ENCODE results near the gene VPS11.
A peak's percentile ranks its signal among the peaks of the same experiment; 100 is the strongest.

VPS11 gene

DNA sequence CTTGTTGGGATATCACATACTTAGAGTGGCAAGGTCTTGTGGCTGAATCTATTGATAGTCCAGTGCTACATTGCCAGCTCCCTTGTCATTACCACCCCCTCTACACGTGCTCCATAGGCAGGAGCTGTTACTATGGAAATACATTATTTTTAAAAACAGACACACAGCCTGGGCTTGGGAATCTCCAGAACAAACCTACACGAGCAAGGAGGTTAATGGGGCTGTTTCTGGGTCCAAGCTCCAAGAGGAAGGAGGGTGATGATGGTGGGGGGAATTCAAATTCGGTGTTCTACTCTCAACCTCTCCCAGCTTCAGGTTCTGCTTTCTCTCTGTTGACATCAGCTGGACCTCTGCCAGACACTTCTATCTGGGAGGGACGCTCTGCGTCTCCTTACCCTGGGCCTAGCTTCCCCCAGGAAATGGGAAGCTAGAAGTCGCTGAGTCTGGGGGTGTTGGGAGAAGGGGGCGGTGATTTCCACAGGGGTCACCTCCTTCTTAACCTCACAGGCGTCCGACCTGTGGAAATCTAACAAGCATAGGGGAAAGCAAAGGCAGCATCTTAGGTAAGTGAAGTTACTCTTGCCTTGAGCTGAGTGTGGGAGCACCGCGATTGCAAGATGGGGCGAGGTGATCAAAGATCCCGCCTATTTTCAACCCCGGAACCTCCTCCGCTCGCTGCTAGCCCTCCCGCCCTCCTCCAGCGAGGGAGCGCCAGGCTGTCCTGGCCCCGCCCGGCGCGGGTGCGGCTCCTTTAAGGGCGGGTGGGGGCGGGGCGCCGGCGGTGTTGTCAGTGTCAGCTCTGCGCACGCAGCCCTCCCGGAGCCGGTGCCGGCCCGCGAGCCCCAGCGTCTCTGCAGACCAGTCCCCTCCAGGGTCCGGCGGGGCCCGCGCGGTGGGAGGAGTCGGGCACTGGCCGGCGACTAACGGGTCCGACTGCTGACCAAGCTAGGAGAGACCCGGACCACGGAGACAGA is 39.2 kb downstream of the VPS11 start, which contains the start of gene C2CD2L:
Gene C2CD2L, plus strand, starts transcription at position 781 of the 974 bp plus-strand sequence. CDS start 398 bp downstream, outside the sequence.
- DNase-seq = peak; percentile 89

DNA sequence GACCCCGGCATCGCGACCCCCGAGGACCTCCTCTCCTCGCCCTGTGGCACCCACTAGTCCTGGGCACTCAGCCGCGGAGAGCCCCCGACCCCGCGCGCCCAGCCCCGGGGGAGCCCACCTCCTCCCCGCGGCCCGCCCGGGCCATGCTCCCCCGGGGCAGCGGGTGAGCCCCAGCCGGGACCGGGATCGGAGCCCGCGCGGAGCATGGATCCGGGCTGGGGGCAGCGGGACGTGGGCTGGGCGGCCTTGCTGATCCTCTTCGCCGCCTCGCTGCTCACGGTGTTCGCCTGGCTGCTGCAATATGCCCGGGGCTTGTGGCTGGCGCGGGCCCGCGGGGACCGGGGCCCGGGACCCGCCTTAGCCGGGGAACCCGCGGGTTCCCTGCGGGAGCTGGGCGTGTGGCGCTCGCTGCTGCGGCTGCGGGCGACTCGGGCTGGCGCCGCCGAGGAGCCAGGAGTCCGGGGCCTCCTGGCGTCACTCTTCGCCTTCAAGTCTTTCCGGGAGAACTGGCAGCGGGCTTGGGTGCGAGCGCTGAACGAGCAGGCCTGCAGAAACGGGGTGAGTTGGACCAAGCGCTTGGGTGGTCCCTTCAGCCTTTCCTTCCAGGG is 40.0 kb downstream of the VPS11 start:
- DNase-seq = no peak

DNA sequence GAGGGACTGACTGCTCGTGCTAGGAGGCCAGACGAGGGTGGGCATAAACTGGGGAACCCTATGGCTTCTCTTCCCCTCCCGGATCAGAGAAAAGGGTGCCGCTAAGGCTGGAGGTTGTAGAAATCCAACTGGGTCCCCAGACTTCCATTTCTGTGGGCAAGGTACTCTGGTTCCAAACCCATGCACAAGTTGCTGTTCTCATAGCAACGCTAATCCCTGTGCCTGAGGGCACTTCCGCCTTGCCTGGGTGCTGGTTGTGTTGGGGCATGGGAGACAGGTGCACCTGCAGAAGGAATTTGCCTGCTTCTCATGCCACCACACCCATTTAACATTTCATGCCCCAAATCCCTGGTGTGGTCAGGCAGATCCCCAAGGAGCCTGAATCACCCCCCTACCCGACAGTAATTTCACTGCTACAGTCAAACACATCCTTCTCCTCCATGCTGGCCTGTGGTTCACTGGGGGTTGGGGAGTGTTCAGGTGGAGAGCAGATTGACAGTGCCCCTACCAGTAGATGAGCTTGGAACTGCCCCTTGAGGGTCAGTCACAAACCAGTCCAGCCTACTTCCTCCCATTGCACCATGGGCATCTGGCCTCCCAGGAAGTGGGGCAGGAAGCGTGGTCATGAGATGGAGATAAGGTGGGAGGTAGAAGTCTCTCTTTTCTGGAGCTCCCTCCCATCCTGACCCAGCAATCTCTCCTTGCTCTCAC is 40.7 kb downstream of the VPS11 start:
- peak; percentile 30 for DNase-seq

DNA sequence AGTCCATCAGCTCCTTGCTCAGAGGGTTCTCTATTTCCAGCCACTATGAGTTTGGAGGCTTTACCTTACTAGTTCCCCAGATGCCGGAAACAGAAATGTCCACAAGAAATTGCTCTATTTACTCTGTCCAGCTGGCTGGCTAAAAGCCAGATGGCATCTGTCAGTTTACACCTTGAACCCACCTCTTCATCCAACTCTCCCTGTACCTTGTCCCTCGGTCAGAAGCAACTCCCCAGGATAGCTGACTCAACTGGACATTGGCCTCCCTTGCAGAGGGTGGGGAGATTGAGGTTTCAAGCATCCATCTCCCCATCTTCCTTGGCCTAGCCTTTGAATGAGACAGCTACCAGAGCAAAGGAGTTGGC is 41.2 kb downstream of the VPS11 start:
- no peak for DNase-seq

DNA sequence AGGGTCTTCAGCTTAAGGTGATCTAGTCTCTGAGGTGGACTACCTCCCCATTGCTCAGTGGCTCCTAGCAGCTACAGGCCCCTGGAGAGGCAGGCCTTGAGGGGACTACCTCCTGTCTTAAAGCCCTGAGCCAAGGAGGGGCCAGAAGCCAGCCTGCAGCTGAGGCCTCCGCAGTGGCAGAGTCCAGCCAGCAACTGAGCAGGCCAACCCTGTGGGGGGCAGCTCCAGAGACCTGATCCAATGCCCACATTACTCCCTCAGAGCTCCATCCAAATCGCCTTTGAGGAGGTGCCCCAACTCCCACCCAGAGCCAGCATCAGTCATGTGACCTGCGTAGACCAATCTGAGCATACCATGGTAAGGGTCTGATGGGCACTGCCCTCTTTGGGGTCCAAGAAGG is 42.2 kb downstream of the VPS11 start:
- DNase-seq = no peak

DNA sequence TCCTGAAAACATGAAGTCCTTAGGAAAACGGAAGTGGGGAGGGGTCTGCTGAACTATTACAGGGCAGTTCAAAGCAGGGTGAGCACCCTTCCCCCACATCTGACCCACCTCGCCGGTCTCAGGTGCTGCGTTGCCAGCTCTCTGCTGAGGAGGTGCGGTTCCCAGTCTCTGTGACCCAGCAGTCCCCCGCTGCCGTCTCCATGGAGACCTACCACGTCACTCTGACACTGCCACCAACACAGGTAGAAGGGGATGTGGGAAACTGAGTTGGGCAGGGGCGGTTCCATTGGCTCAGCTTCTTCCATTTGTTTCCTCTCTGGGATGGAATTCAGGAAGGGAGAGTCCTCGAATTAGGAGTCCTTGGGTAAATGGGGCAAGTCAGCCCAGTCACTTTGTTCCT is 42.8 kb downstream of the VPS11 start:
- DNase-seq = no peak

DNA sequence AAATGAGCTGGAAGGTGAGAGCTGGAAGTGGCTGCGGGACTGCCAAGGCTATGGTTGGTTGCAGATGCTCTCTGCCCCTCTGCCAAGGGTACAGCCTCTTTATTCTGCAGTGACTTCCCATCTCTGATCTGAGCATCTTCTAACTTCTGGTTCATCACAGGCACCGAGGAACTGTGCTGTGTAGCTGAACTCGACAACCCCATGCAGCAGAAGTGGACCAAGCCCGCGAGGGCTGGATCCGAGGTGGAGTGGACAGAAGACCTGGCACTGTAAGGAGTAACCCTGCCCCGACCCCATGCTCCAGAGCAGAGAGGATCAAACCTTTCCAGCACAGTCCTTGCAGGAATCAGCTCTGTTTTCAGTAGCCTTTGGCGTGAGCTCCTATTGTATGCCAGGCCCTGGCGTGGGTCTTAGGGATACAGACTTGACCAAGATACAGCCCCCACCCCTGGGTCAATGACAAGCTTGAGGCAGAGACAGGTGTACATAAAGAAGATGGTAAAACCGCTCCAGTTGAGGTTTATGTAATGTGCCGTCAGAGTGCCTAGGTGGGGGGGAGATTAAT is 43.8 kb downstream of the VPS11 start:
- no peak for DNase-seq

DNA sequence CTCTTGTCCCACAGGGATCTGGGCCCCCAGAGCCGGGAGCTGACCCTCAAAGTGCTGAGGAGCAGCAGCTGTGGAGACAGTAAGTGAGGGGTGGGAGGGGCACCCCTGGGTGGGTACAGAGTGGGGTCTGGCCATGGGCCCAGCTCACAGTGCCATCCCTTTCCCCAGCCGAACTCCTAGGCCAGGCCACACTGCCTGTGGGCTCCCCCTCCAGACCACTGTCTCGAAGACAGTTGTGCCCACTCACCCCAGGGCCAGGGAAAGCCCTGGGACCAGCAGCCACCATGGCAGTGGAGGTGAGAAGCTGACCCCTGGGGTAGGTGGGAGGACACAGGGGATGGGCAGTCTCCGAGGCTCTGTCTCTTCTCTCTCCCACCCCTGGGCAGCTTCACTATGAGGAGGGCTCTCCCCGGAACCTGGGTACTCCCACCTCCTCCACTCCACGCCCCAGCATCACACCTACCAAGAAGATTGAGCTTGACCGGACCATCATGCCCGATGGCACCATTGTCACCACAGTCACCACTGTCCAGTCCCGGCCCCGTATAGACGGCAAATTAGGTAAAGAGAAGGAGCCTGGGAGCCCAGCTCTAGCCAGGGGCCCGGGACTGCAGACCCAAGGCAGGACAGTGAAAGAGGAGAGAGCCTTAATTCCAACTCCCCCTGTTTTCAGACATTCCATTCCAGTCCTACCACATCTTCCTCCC is 44.8 kb downstream of the VPS11 start:
- no peak for DNase-seq

DNA sequence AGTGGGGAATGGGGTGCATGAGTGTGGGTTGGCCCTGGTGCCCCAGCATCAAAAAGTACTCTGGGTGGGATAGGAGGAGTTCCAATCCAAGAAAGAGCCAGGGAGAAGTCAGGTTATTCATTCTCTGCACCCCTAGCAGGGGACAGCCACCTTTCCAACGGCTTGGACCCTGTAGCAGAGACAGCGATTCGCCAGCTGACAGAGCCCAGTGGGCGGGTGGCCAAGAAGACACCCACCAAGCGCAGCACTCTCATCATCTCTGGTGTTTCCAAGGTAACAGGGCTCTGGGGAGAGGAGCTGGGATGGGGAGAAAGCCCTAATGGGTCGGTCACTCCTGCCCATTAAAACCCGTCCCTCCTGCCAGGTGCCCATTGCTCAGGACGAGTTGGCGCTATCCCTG is 46.1 kb downstream of the VPS11 start:
- DNase-seq = no peak

DNA sequence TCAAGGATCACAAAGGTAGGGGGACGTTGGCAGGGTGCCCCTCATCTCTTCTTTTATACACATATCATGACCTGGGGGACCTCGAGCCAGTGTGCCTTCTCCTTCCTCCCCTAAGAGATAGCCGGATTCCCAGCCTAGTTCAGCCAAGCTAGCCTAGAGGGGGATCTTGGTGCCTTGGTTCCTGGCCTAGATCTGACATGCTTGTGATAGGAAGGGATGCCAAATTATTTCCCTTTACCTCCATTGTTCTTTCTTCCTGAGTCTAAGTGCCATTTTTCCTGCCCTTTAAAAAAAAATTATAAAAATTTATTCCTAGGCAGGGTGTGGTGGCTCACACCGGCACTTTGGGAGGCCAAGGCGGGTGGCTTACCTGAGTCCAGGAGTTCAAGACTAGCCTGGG is 46.7 kb downstream of the VPS11 start:
- DNase-seq = no peak

DNA sequence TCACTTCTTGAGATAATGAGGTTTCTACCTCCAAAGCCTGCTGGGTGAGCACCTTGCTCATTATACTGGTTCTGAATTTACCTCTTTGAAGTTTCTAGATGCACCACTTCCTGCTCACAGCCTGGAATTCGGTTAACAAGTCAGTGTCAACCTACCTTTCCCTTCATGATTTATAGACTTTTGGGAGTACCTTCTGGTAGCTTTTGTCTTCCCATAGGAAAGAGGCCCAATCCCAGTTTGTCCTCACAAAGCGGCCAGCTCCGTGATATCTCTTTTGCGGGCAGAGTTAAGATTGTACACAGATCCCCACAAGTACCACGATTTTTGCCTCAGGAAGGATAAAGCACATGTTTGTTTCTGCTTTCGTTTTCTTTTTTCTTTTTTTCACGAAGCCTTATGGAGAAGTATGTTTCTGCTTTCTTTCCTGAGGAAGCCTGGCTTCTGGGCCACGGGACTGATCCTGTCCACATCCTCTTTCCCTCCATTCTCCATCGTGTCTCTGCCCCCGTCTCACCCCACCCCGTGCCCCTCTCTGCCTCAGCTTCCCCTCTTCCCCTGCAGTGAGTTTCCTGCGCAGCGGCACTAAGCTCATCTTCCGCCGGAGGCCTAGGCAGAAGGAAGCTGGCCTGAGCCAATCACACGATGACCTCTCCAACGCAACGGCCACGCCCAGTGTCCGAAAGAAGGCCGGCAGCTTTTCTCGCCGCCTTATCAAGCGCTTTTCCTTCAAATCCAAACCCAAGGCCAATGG is 48.0 kb downstream of the VPS11 start:
- peak; percentile 41 for DNase-seq

DNA sequence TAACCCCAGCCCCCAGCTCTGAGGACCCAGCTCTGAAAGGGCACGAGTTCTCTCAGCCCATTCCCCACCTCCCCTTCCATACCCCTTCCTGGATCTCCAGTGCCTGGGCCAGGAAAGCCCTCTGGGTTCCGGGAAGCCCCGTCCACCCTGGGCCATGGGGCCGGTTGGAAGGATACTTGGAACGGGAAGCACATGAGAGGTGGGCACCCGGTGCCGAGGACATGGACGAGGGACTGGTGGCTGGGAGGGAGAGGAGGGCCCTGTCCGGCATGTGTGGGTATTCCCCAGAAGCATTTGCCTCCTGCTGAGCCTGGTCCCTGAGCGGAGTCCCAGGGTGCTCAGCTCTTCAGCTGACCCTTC is 48.6 kb downstream of the VPS11 start:
- DNase-seq = no peak

DNA sequence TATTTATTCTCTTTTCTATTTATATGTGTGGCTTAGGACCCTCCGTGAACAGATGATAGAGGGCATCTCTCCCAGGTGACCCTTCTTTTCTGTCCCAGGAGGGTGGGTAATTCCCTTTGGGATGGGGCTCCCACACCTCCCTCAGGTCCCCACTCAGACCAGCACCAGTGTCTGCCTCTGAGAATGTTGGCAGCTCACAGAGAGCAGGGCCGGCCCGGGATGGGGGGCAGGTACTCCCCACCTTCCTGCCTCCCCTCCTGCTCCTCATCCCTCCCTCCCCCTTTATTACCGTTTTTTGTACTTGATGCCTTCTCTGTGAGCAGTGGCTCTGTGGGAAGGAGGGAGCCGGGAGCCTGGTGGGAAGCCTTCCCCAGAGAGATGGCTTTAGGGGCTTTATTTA is 49.0 kb downstream of the VPS11 start:
- DNase-seq = no peak

DNA sequence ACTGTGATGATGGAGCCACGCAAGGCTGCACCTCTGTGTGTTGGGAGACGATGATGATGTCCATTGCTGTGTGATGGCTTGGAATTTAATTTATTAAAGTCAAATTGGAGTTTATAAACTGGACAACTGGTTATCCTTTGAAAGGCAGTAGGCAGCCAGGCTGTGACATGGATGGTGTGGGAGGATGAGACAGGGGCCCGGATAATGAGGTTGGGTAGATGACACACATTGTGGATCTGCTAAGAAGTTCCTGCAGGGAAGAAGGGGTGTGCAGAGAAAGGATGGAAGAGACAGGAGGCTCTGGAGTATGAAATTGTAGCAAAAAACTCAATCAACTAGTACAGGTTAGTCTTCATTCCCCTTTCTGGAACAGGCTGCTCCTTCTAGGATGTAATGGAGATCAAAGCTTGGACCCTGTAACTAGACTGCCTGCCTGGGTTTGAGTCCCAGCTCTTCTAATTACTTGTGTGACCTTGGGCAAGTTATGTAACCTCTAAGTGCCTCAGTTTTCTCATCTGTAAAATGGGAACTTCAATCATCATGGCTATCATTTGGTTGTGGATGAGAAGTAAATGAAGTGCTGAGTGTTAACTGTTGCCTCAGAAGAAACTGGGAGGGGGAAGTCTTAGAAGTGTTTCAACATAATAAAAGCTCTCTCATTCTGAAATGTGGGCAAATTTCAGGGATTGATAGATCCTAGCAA is 49.5 kb downstream of the VPS11 start:
- DNase-seq = no peak

DNA sequence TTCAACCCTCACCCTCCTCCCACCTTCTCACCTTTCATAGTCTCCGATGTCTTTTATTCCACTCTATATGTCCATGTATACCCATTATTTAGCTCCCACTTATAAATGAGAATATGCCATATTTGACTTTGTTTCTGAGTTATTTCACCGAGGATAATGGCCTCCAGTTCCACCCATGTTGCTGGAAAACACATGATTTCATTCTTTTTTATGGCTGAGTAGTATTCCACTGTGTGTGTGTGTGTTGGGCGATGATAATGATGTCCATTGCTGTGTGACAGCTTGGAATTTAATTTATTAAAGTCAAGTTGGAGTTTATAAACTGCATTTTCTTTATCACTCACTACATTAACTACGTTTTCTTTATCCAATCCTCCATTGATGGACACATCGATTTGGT is 50.6 kb downstream of the VPS11 start:
- DNase-seq = no peak

DNA sequence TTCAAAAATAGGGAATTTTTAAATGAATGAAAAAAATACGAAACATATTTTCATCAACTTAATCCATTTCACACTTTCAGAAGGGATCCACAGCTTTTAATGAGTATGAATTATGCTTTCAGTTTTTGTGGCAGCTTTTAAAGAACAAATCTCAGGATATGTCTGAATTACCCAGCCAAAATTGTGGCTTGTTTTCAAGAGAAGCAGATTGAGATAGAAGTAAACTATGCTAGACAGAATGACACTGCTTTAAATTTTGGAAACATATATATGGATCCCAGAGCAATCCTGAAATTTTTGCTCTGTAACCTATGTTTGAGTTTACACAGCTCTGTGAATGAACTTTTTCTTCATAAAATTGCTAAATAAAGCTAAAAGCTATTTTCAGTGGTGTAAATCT is 51.3 kb downstream of the VPS11 start:
- DNase-seq = no peak

DNA sequence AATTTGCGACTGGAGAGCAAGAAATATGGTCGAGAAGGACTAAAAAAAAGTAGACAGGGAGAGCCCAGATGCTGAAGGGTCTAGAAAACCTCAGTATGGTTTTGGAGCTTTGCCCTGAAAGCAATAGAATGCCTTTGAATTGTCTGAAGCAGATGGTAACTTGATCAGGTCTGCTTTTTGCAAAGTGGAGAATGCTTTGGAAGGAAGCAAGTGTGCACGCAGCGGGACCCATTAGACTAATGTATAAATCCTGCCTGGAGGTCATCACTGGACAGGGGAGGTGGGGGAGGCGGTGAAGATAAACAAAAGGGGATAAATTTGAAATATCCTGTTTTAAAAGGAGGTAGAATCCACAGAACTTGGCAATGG is 53.0 kb downstream of the VPS11 start:
- no peak for DNase-seq

DNA sequence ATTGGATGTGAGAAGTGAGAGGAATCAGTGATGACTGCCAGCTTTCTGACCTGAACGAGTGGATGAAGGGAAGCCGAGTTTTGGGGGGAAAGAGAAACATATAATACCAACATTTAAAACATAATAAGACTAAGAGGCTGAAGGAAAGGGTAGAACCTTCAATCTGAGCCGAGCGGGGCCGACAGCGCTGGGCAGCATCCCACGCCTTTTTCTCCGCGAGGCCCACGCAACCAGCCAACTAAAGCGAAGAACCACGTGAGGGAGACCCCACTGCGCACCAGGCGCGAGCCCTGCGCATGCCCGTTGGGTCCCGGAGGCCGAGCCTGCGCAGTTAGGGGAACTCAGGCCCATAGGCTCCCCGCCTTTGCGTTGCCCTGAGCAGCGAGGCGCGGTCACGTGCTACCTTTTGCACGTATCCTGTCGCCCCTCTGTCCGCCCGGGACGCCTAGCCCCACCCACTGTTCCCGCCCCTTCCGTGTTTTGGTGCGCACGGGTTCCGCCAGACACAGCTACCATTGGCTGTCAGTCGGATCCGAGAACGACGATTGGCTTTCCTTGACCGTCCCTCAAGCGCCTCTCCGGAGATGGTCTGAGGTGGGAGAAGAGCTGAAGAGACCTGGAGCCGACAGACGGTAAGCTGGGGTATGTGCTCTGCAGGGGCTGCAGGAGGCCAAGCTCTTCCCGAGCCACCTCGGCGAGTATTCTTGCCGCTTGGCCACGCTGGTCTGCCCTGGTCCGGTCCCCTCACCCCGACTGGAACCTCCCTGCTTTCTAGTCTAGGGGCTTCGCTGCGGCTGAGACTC is 53.6 kb downstream of the VPS11 start, which contains the start of gene HINFP:
Gene HINFP, plus strand, starts transcription at position 573 of the 803 bp plus-strand sequence. CDS start 5,365 bp downstream, outside the sequence.
- peak; percentile 99 for DNase-seq

DNA sequence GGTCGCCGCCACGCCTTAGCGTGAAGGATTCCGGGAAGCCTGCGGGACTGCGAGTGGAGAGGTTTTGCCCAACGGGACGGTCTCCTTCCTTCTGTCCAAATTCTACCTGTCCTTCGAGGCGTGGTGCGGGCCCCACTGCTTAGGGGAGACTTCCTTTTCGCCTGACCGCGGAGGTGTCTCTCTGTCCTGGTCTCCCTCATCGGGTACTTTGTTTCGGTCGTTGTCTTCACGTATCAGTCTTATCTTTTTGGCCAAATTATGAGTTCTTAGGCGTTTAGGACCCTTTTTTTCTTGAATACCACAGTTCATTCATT is 54.1 kb downstream of the VPS11 start:
- DNase-seq = no peak

DNA sequence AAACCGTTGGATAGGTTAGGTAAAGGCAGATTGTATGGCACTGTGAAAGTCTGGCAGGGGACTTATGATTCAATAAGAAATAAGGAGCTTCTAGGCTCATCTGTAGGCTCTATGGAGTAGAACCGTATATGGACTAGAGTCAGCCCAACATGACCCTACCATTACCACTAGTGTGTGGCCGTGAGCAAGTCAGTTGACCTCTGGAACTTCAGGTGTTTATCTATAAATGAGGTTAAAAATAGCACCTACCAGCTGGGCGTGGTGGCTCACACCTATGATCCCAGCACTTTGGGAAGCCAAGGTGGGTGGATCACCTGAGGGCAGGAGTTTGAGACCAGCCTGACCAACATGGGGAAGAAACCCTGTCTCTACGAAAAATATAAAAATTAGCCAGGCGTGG is 58.2 kb downstream of the VPS11 start:
- DNase-seq = no peak

Measured in CD4-positive, alpha-beta T cell treated with Interleukin-4 for 4 hours (primary cell).